GM12872 (cell line): ENCODE data around the gene PTPRT.

Experiments used
- TF ChIP-seq, protein P1 (sequence below): IDR thresholded peaks from 3 replicates; pipeline ENCODE4 v1.5.1; 2011; ENCODE audit warnings: low read depth, mild to moderate bottlenecking, low read length, moderate library complexity; ENCODE audit not compliant: insufficient read depth

The PTPRT gene

DNA sequence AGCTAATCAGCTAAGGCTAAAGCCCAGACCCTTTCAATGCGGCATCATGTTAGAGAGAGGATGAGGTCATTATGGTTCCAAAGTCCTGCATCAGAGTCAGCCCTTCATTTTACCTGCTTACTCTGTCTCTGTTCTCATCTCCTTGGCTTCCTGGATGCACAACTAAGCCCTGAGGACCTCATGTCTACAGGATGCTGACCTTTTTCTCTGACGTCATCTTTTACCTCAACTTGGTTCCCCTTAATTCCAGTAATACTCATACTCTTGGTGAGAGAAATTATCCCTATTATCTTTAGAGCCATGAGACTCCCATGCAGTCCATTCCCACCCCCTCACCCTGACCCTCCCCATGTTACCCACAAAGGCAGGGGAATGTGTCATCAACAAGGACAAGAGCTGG is 935.0 kb downstream of the PTPRT start:
- TF ChIP-seq, protein P1, sequence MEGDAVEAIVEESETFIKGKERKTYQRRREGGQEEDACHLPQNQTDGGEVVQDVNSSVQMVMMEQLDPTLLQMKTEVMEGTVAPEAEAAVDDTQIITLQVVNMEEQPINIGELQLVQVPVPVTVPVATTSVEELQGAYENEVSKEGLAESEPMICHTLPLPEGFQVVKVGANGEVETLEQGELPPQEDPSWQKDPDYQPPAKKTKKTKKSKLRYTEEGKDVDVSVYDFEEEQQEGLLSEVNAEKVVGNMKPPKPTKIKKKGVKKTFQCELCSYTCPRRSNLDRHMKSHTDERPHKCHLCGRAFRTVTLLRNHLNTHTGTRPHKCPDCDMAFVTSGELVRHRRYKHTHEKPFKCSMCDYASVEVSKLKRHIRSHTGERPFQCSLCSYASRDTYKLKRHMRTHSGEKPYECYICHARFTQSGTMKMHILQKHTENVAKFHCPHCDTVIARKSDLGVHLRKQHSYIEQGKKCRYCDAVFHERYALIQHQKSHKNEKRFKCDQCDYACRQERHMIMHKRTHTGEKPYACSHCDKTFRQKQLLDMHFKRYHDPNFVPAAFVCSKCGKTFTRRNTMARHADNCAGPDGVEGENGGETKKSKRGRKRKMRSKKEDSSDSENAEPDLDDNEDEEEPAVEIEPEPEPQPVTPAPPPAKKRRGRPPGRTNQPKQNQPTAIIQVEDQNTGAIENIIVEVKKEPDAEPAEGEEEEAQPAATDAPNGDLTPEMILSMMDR: no peak

DNA sequence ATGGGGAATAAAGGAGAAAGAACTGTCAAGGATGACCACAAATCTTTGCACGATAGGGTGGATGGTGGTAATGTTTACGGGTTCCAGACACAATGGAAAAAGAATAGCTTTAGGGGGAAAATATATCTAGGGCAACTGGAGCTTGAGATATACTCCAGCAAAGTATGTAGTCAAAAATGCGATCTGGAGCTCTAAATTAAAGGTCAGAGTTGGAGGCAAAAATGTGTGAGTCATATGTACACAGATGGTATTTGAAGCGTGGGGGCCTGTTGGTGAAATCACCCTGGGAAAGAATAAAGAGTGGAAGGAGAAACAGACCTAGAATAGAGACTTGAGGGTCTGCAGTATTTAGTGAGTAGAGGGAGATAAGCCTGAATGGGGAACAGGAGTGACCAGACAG is 937.6 kb downstream of the PTPRT start:
- TF ChIP-seq, protein P1: no peak

DNA sequence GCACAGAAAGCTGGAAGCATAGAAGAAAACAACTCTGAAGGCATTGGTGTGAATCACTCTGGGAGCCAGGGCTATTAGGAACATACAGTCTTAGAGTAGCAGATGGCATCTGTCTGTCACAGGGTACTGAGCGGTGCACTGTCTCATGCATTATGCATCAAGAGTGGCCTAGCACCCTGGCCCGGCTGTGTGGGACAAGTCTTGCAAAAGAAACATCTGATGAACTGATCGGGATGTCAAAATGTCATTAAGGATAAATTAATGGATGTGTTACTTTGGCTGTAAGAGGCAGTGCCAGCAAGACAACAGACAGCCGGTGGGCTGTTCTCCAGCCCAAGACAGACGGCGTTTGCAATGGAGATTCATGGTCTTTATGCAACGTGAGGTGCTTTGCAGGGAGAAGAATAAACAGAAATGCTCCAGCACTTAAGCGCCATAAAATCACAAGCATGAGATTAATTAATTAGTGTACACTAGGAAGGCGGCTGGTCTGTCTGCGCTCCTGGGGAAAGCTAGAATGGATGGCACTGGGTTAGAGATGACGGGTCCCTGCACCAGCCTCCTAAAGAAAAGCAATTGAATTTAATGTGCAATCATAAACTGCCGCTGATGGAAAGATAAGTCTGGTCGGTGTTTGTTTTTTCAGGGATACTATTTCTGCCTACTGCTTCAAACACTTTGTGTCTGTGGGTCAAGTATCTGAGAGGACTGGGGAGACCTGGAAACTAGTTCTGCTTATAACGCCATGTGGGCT is 970.9 kb downstream of the PTPRT start:
- TF ChIP-seq, protein P1: no peak

DNA sequence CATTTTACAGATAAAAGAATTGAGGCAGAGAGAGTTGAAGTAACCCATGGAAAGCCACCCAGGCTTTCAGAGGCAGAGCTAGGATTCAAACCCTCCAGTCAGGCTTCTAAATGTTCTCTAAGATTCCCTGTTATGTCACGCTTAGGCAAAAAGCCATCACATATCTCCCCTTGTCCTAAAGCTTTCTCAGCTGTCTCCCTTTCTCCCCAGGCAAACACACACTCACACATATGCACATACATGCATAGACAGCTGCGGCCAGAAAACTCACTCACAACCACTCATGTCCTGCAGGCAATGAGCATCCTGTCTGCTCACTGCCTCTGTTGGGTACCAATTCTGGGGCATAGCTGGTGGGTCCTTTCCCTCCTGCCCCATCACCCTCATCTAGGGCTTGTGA is 975.6 kb downstream of the PTPRT start:
- TF ChIP-seq, protein P1: no peak

DNA sequence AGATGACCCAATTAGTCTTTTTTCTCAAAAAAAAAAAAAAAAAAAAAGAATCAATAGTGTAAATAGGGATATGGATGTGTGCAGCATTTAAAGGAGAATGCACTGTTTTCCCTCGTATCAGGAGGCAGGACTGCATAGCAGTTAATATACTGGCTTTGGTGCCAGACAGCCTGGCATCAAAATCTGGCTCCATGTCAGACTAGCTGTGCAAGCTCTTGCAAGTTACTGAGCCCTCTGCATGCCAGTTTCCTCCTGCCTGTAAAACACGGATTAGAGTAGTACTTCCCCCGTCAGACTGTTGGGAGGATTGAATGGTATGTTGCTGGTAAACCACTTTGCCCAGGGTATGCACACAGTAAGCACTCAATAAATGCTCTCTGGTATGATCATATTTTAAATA is 977.3 kb downstream of the PTPRT start:
- TF ChIP-seq, protein P1: no peak

DNA sequence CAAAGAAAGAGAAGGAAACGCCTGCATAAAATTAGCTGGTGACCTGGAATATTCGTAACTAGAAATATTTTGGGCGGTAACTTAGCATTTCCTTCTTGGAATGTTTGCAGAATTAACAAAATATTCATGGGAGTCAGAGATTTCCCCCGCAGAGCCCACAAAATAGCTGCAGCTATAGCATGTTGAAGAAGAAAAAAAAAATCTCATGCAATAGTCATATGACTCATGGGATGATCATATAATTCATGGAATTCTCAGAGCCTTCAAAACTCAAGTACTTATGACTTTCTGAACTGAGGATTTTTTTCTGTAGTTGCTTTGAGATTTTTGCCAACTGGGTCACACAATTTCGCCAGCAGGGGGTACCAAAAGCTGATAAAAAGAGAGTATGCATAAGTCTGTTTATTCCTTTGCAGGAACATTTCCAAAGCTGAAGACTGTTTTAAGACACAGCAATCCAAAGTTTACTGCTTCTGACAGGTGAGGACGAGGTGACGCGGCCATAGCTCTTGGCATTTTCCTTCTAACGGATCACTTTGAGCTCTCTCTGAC is 985.5 kb downstream of the PTPRT start:
- TF ChIP-seq, protein P1: peak; percentile 22; the same call in 1 of the 3 replicates

DNA sequence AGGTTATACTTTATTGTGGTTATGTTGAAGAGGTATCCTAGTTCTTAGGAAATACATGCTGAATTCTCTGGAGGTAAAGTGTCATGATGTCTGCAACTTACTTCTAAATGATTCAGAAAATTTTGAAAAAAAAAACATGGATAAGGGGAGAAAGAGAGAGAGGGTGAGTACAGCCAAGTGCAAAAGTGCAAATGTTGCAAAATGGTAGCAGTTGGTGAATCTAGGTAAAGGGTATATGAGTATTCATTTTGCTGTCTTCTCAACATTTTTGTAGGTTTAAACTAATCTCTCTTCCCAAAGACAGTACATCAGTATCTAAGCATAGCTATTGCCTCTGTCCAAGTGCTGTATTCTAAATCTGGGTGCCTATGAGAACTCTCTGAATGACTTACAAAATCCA is 992.1 kb downstream of the PTPRT start:
- TF ChIP-seq, protein P1: no peak
